Adrenal gland (tissue), 12 donors: Measurements from ENCODE around the gene MINDY4. TPM values are rescaled to one million over a fixed set of nuclear protein-coding genes. Genes with fewer than 3 reads are reported as not detected.

Source experiments
- DNase-seq, 7 donors: peaks; one replicate each; pipeline ENCODE4 v3.0.0-alpha.2; 2019 to 2020
- H3K27ac ChIP-seq, 5 donors: fragments of 200-600 bp; sonication (generic) in 4 of 5; 1 replicate in 3 of 5; 2 replicates in 2 of 5; pipeline versions ENCODE4 v1.5.1 to v1.8.0; 2016 to 2020; ENCODE audit warnings: mild to moderate bottlenecking in 1 of 5
- H3K27me3 ChIP-seq: fragments of 200-600 bp; 2 replicates; pipeline ENCODE4 v1.8.0; 2021
- H3K36me3 ChIP-seq, 2 donors: fragments of 200-600 bp; replicated peaks in 1 of 2; 1 replicate in 1 of 2; 2 replicates in 1 of 2; pipeline versions ENCODE4 v1.5.1 to v1.8.0; 2018 to 2022
- H3K4me1 ChIP-seq, 2 donors: fragments of 200-600 bp; replicated peaks in 1 of 2; 1 replicate in 1 of 2; 2 replicates in 1 of 2; pipeline versions ENCODE4 v1.5.1 to v1.8.0; 2018 to 2021
- H3K4me3 ChIP-seq, 4 donors: fragments of 200-600 bp; sonication (generic) in 3 of 4; one replicate each; pipeline ENCODE4 v1.5.1; 2016 to 2018
- H3K9me3 ChIP-seq, 3 donors: fragments of 200-600 bp; sonication (generic) in 1 of 3; replicated peaks in 1 of 3; 1 replicate in 2 of 3; 2 replicates in 1 of 3; pipeline versions ENCODE4 v1.5.1 to v1.8.0; 2016 to 2021
- CTCF ChIP-seq, 6 experiments: fragments of 450-650 bp in 4 of 6; fragments of 200-600 bp in 2 of 6; sonication (generic) in 1 of 6; IDR thresholded peaks; 1 replicate in 5 of 6; 2 replicates in 1 of 6; pipeline versions ENCODE4 v1.5.1 to v1.8.0; 2016 to 2021; ENCODE audit warnings: antibody characterized with exemption in 6 of 6, mild to moderate bottlenecking in 2 of 6, moderate library complexity in 1 of 6
- POLR2A ChIP-seq, 2 donors: fragments of 450-650 bp; IDR thresholded peaks; one replicate each; pipeline ENCODE4 v1.6.1; 2017; ENCODE audit warnings: antibody characterized with exemption in 2 of 2, mild to moderate bottlenecking in 2 of 2, moderate library complexity in 1 of 2
- WGBS, 4 donors: extraction: QIAGEN DNeasy Blood & Tissue Kit in 2 of 4; methylation state at CpG; one replicate each; pipeline versions ENCODE4 v1.1.5 to v1.1.7; 2013 to 2017; 5-methylcytosine and 5-hydroxymethylcytosine counted together
- intact Hi-C, 2 donors: fragments of 100-400 bp; cut with DNase I; formaldehyde crosslinking; loops; one replicate each; pipeline versions ENCODE4 v1.14.1 to v1.15.0; 2022 to 2023
- polyA plus RNA-seq, 3 donors: library from polyadenylated mRNA; stranded (reverse); fragments of 200-250 nt in 2 of 3; fragments of 350-450 nt in 1 of 3; fragmentation: Illumina TruSeq in 1 of 3; extraction: RNeasy Lipid Tissue Mini Kit (QIAGEN cat#74804) in 1 of 3; gene quantifications; one replicate each; pipeline ENCODE4 v1.2.3, GENCODE V29; 2013 to 2014
- total RNA-seq, 9 donors: library from RNA; depleted of rRNA in 4 of 9; stranded (reverse); fragments of >200 nt in 4 of 9; fragments of 120-200 nt in 1 of 9; fragmentation: NEBNext Ultra II Directional in 1 of 9; extraction: Animal tissue kit (Norgen Biotek cat#: 25700) in 1 of 9; gene quantifications; one replicate each; pipeline versions ENCODE4 v1.1.0 to v1.2.4, GENCODE V29; 2013 to 2023
- donor health status: healthy with polysubstance abuse.
- donor health status: Bipolar disorder and iron deficiency.
- donor health status: DM: yes; HTN: yes; CAD: no.
- donor health status: DM: no; HTN: no; CAD: no.
- donor health status: DM: no; HTN: no; CAD: no.
- donor health status: DM: yes; HTN: yes; CAD: no.

MINDY4 gene
- total and polyA plus RNA-seq, 12 donors = 4.8 to 19.9 (median 7.3) TPM

GRCh38 chr7:30886608-30887011 lies 115.4 kb downstream of the MINDY4 start:
- no peaks in the 10 kb centered on the region for H3K9me3 ChIP-seq
- TF ChIP-seq POLR2A (IDR thresholded peaks at IDR 0.05) (no peak), CTCF (IDR thresholded peaks at IDR 0.05) (no peak)
- intact Hi-C loops = no loop called here
- H3K36me3 ChIP-seq = no peaks in the 10 kb centered on the region
- H3K4me1 ChIP-seq = peaks cover 0 to 10% of the 10 kb centered on the region in 2 donors
- H3K27ac ChIP-seq = peak overlapping the region in 2 of 5 donors; percentile 17 to 49
- DNase-seq = no peak
- no peak overlapping the region for H3K4me3 ChIP-seq
- WGBS, 4 donors = 62 to 72% (median 69%) methylated on average over 3 to 7 of the region's 7 CpGs
- H3K27me3 ChIP-seq = no peaks in the 10 kb centered on the region

- H3K27ac ChIP-seq = peak overlapping the region in 1 of 5 donors; percentile 50
- no peak for TF ChIP-seq POLR2A (IDR thresholded peaks at IDR 0.05)
- TF ChIP-seq CTCF (IDR thresholded peaks at IDR 0.05) = no peak
- H3K27me3 ChIP-seq = no peaks in the 10 kb centered on the region
- WGBS, 4 donors = 76 to 98% (median 81%) methylated on average over 1 to 10 of the region's 10 CpGs
- H3K4me1 ChIP-seq = peaks cover 0 to 10% of the 10 kb centered on the region in 2 donors
- H3K4me3 ChIP-seq = no peak overlapping the region
- no peaks in the 10 kb centered on the region for H3K9me3 ChIP-seq
- intact Hi-C loops = no loop called here
- no peak for DNase-seq
- no peaks in the 10 kb centered on the region for H3K36me3 ChIP-seq
Measured at GRCh38 chr7:30887464-30887872, 116.3 kb downstream of the MINDY4 start.

- no peaks in the 10 kb centered on the region for H3K36me3 ChIP-seq
- 47 to 64% (median 50%) methylated on average over 3 of the region's 3 CpGs for WGBS, 4 donors
- intact Hi-C loops = no loop called here
- no peaks in the 10 kb centered on the region for H3K9me3 ChIP-seq
- H3K4me1 ChIP-seq = peaks cover 4 to 19% of the 10 kb centered on the region in 2 donors
- H3K27me3 ChIP-seq = no peaks in the 10 kb centered on the region
- H3K27ac ChIP-seq = no peak overlapping the region
- no peak for TF ChIP-seq CTCF (IDR thresholded peaks at IDR 0.05)
- no peak for TF ChIP-seq POLR2A (IDR thresholded peaks at IDR 0.05)
- H3K4me3 ChIP-seq = no peak overlapping the region
- DNase-seq = peak in 6 of 7 donors; percentile 48 to 62 (median 52)
Measured at GRCh38 chr7:30888747-30889146, 117.5 kb downstream of the MINDY4 start.

GRCh38 chr7:30890226-30890625 lies 119.0 kb downstream of the MINDY4 start:
- Histone ChIP-seq H3K27me3 (no peaks in the 10 kb centered on the region), H3K27ac (no peak overlapping the region), H3K4me1 (peaks cover 7 to 26% of the 10 kb centered on the region in 2 donors), H3K4me3 (no peak overlapping the region), H3K9me3 (no peaks in the 10 kb centered on the region), H3K36me3 (no peaks in the 10 kb centered on the region)
- 94 to 99% (median 96%) methylated on average over 7 of the region's 7 CpGs for WGBS, 4 donors
- no peak for DNase-seq
- intact Hi-C loops = no loop called here
- TF ChIP-seq POLR2A (IDR thresholded peaks at IDR 0.05) = no peak
- no peak for TF ChIP-seq CTCF (IDR thresholded peaks at IDR 0.05)
